ENCODE data around the gene ELOVL7.
"Not testable (repeated sequence)": the region's sequence is repeated elsewhere in the genome, so short reads cannot be mapped to it uniquely, and the experiment has no call there.

Gene ELOVL7

GRCh38 chr5:60843936-60844905 lies at the start of gene ELOVL7:
Gene ELOVL7 (minus strand): TSS chr5:60844269. CDS start chr5:60787397, 56,872 bp downstream.
- peak in 1 of 2 donors; percentile 34 for DNase-seq (ENCODE audit: low read depth in 2 of 2)

- no peak for DNase-seq (ENCODE audit: low read depth in 2 of 2)
Observed at GRCh38 chr5:60893521-60893920, 49.5 kb upstream of the ELOVL7 start.

- no peak for DNase-seq (ENCODE audit: low read depth in 2 of 2)
Observed at GRCh38 chr5:60891667-60892066, 47.6 kb upstream of the ELOVL7 start.

- DNase-seq (ENCODE audit: low read depth in 2 of 2): no peak
Observed at GRCh38 chr5:60888359-60889061, 44.4 kb upstream of the ELOVL7 start.

- no peak for DNase-seq (ENCODE audit: low read depth in 2 of 2)
Observed at GRCh38 chr5:60887746-60888145, 43.7 kb upstream of the ELOVL7 start.

GRCh38 chr5:60887096-60887495 lies 43.0 kb upstream of the ELOVL7 start:
- DNase-seq (ENCODE audit: low read depth in 2 of 2): no peak

GRCh38 chr5:60886158-60886557 lies 42.1 kb upstream of the ELOVL7 start:
- no peak for DNase-seq (ENCODE audit: low read depth in 2 of 2)

GRCh38 chr5:60883229-60883628 lies 39.2 kb upstream of the ELOVL7 start:
- no peak for DNase-seq (ENCODE audit: low read depth in 2 of 2)

- no peak for DNase-seq (ENCODE audit: low read depth in 2 of 2)
Observed at GRCh38 chr5:60872892-60873291, 28.8 kb upstream of the ELOVL7 start.

GRCh38 chr5:60870857-60871256 lies 26.8 kb upstream of the ELOVL7 start:
- no peak for DNase-seq (ENCODE audit: low read depth in 2 of 2)

GRCh38 chr5:60860572-60860971 lies 16.5 kb upstream of the ELOVL7 start:
- DNase-seq (ENCODE audit: low read depth in 2 of 2): not testable (repeated sequence)

- no peak for DNase-seq (ENCODE audit: low read depth in 2 of 2)
Observed at GRCh38 chr5:60856066-60856465, 12.0 kb upstream of the ELOVL7 start.

- DNase-seq (ENCODE audit: low read depth in 2 of 2): no peak
Observed at GRCh38 chr5:60852940-60853339, 8.9 kb upstream of the ELOVL7 start.

GRCh38 chr5:60852317-60852716 lies 8.2 kb upstream of the ELOVL7 start:
- no peak for DNase-seq (ENCODE audit: low read depth in 2 of 2)

- DNase-seq (ENCODE audit: low read depth in 2 of 2): no peak
Observed at GRCh38 chr5:60851626-60852025, 7.6 kb upstream of the ELOVL7 start.

GRCh38 chr5:60846298-60846697 lies 2.2 kb upstream of the ELOVL7 start:
- DNase-seq (ENCODE audit: low read depth in 2 of 2): no peak

- no peak for DNase-seq (ENCODE audit: low read depth in 2 of 2)
Observed at GRCh38 chr5:60843386-60843935, 608 bp downstream of the ELOVL7 start.

GRCh38 chr5:60842871-60843385 lies 1.1 kb downstream of the ELOVL7 start:
- no peak for DNase-seq (ENCODE audit: low read depth in 2 of 2)

GRCh38 chr5:60841361-60841760 lies 2.7 kb downstream of the ELOVL7 start:
- no peak for DNase-seq (ENCODE audit: low read depth in 2 of 2)

GRCh38 chr5:60836131-60836530 lies 7.9 kb downstream of the ELOVL7 start:
- no peak for DNase-seq (ENCODE audit: low read depth in 2 of 2)

GRCh38 chr5:60835554-60835953 lies 8.5 kb downstream of the ELOVL7 start:
- no peak for DNase-seq (ENCODE audit: low read depth in 2 of 2)

- DNase-seq (ENCODE audit: low read depth in 2 of 2): no peak
Observed at GRCh38 chr5:60833520-60833919, 10.5 kb downstream of the ELOVL7 start.
